HCT116 (cell line): ENCODE measurements around the gene ADCY2. TPM values are rescaled to one million over a fixed set of nuclear protein-coding genes. Genes with fewer than 3 reads are reported as not detected.

Experiments
- ATAC-seq: fragments of 200-7000 bp; cut with Tn5 transposase; 2 replicates; pipeline ENCODE4 v1.9.1; 2020; ENCODE audit warnings: mild to moderate bottlenecking, moderate library complexity
- BruUV-seq: library from RNA; stranded (reverse); fragments of 400-500 nt; replicated peaks from 2 replicates; lab custom pipeline; 2021; lab: Mats Ljungman, UMichigan
- CTCF ChIA-PET: fragments of 300-600 bp; sonication (Branson Sonifier 250); formaldehyde crosslinking; loops from one replicate; lab custom pipeline; 2021; ENCODE audit warnings: antibody characterized with exemption; lab: Charles Lee
- POLR2A ChIA-PET: fragments of 300-600, 350-600 bp; sonication (Branson Sonifier 250); formaldehyde crosslinking; loops from one replicate; lab custom pipeline; 2021; ENCODE audit warnings: antibody characterized with exemption; lab: Charles Lee
- RAD21 ChIA-PET, 2 experiments: fragments of 300-600 bp; sonication (Branson Sonifier 250); formaldehyde crosslinking; loops; one replicate each; lab custom pipeline; 2023; ENCODE audit warnings: low total read pairs in 2 of 2; ENCODE audit not compliant: uncharacterized antibody in 2 of 2, unreplicated experiment in 2 of 2, low non-redundant PET in 1 of 2; lab: Charles Lee
- DNase-seq: peaks from one replicate; pipeline ENCODE4 v3.0.0-alpha.2; 2010; ENCODE audit warnings: low read depth, low spot score
- H2AFZ ChIP-seq: fragments of 200-600 bp; shearing (Covaris generic), sonication (generic); 2 replicates; pipeline ENCODE4 v1.6.1; 2017; ENCODE audit warnings: low read depth, mixed run types, mixed read lengths, antibody characterized with exemption, low read length; ENCODE audit not compliant: poor library complexity, severe bottlenecking
- H3K27ac ChIP-seq: 2 replicates; pipeline ENCODE4 v1.5.1; 2012; ENCODE audit warnings: low read depth, low read length
- H3K27me3 ChIP-seq: fragments of 200-600 bp; sonication (generic); 2 replicates; pipeline ENCODE4 v1.6.1; 2016; ENCODE audit warnings: mixed run types, low read length, mixed read lengths; ENCODE audit not compliant: insufficient read depth
- H3K36me3 ChIP-seq, 2 experiments: fragments of 200-500 bp in 1 of 2; fragments of 200-600 bp in 1 of 2; sonication (Bioruptor generic) in 1 of 2; sonication (generic) in 1 of 2; 2 replicates each; pipeline versions ENCODE4 v1.5.1 to v1.6.1; 2014 to 2016; ENCODE audit warnings: low read length in 2 of 2, inconsistent platforms in 1 of 2, mixed read lengths in 1 of 2, mixed run types in 1 of 2; ENCODE audit not compliant: insufficient read depth in 2 of 2, control insufficient read depth in 1 of 2
- H3K4me1 ChIP-seq, 2 experiments: fragments of 200-600 bp in 1 of 2; sonication (generic) in 1 of 2; 2 replicates each; pipeline versions ENCODE4 v1.5.1 to v1.6.1; 2012 to 2017; ENCODE audit warnings: low read length in 2 of 2, inconsistent platforms in 1 of 2, mild to moderate bottlenecking in 1 of 2, mixed read lengths in 1 of 2, mixed run types in 1 of 2, moderate library complexity in 1 of 2; ENCODE audit not compliant: insufficient read depth in 2 of 2, control insufficient read depth in 1 of 2
- H3K4me2 ChIP-seq: fragments of 200-600 bp; sonication (generic); 2 replicates; pipeline ENCODE4 v1.6.1; 2017; ENCODE audit warnings: mixed run types, low read length, mixed read lengths
- H3K4me3 ChIP-seq, 2 experiments: fragments of 200-600 bp in 1 of 2; sonication (generic) in 1 of 2; replicated peaks in 1 of 2; 2 replicates each; pipeline ENCODE4 v1.5.1; 2011 to 2016; ENCODE audit warnings: low read length in 2 of 2, control low read depth in 1 of 2, low read depth in 1 of 2, mild to moderate bottlenecking in 1 of 2, mixed read lengths in 1 of 2, mixed run types in 1 of 2
- H3K79me2 ChIP-seq: fragments of 200-600 bp; sonication (generic); 2 replicates; pipeline ENCODE4 v1.6.1; 2017; ENCODE audit warnings: mild to moderate bottlenecking, mixed run types, low read length, moderate library complexity, mixed read lengths; ENCODE audit not compliant: insufficient read depth
- H3K9ac ChIP-seq: fragments of 200-600 bp; sonication (generic); 2 replicates; pipeline ENCODE4 v1.6.1; 2016; ENCODE audit warnings: low read length, mixed read lengths
- H3K9me2 ChIP-seq: fragments of 200-600 bp; sonication (generic), shearing (Covaris generic); 2 replicates; pipeline ENCODE4 v1.6.1; 2017; ENCODE audit warnings: mixed run types, mild to moderate bottlenecking, moderate library complexity; ENCODE audit not compliant: insufficient read depth
- H3K9me3 ChIP-seq, 2 experiments: fragments of 200-500 bp in 1 of 2; fragments of 200-600 bp in 1 of 2; sonication (Bioruptor generic) in 1 of 2; sonication (generic) in 1 of 2; 2 replicates each; pipeline ENCODE4 v1.6.1; 2014 to 2017; ENCODE audit warnings: low read length in 2 of 2, mixed read lengths in 2 of 2, inconsistent platforms in 1 of 2, low read depth in 1 of 2, mild to moderate bottlenecking in 1 of 2, mixed run types in 1 of 2, moderate library complexity in 1 of 2; ENCODE audit not compliant: control insufficient read depth in 1 of 2, insufficient read depth in 1 of 2
- H4K20me1 ChIP-seq: fragments of 200-600 bp; sonication (generic), shearing (Covaris generic); 2 replicates; pipeline ENCODE4 v1.6.1; 2017; ENCODE audit warnings: mixed run types, mild to moderate bottlenecking, moderate library complexity; ENCODE audit not compliant: insufficient read depth
- CBX3 ChIP-seq: IDR thresholded peaks from 2 replicates; pipeline ENCODE4 v1.6.1; 2012; ENCODE audit warnings: low read depth
- EGR1 ChIP-seq: IDR thresholded peaks from 2 replicates; pipeline ENCODE4 v1.6.1; 2012; ENCODE audit warnings: low read depth
- ELF1 ChIP-seq: IDR thresholded peaks from 2 replicates; pipeline ENCODE4 v1.6.1; 2012; ENCODE audit warnings: low read depth, borderline replicate concordance
- EZH2 ChIP-seq: fragments of 200-600 bp; sonication (generic); IDR thresholded peaks from 2 replicates; pipeline ENCODE4 v1.6.1; 2017; ENCODE audit warnings: antibody characterized with exemption, mixed run types
- EZH2phosphoT487 ChIP-seq: fragments of 200-600 bp; IDR thresholded peaks from 2 replicates; pipeline ENCODE4 v1.6.1; 2018; ENCODE audit warnings: antibody characterized with exemption, borderline replicate concordance
- FOSL1 ChIP-seq: IDR thresholded peaks from 2 replicates; pipeline ENCODE4 v1.6.1; 2012; ENCODE audit warnings: low read depth
- JUND ChIP-seq: IDR thresholded peaks from 2 replicates; pipeline ENCODE4 v1.6.1; 2012
- POLR2A ChIP-seq: IDR thresholded peaks from 2 replicates; pipeline ENCODE4 v1.7.0; 2011; ENCODE audit warnings: borderline replicate concordance; ENCODE audit not compliant: insufficient read depth, insufficient read length; ENCODE audit errors: extremely low read depth
- POLR2AphosphoS5 ChIP-seq: IDR thresholded peaks from 2 replicates; pipeline ENCODE4 v1.6.1; 2011; ENCODE audit warnings: mild to moderate bottlenecking, low read depth, low read length, moderate library complexity
- RAD21 ChIP-seq: IDR thresholded peaks from 2 replicates; pipeline ENCODE4 v1.6.1; 2012; ENCODE audit warnings: low read depth, mild to moderate bottlenecking
- SIN3A ChIP-seq: IDR thresholded peaks from 2 replicates; pipeline ENCODE4 v1.6.1; 2012; ENCODE audit warnings: low read depth
- SP1 ChIP-seq: IDR thresholded peaks from 2 replicates; pipeline ENCODE4 v1.6.1; 2012; ENCODE audit warnings: low read depth
- SRF ChIP-seq: IDR thresholded peaks from 2 replicates; pipeline ENCODE4 v1.6.1; 2012; ENCODE audit warnings: low read depth
- TCF7L2 ChIP-seq: IDR thresholded peaks from 2 replicates; pipeline ENCODE4 v1.7.0; 2011; ENCODE audit warnings: borderline replicate concordance, inconsistent platforms; ENCODE audit not compliant: insufficient read depth, insufficient read length; ENCODE audit errors: extremely low read depth
- intact Hi-C: fragments of 100-400 bp; cut with micrococcal nuclease; formaldehyde crosslinking; loops from 2 replicates; pipeline ENCODE4 v1.10.0; 2022
- total RNA-seq: library from RNA; stranded (reverse); gene quantifications from one replicate; pipeline ENCODE4 v1.2.1, GENCODE V29; 2021; ENCODE audit not compliant: unreplicated experiment
- TF ChIP-seq, protein P1 (sequence below), 3 experiments: fragments of 200-600 bp in 1 of 3; sonication (generic) in 1 of 3; IDR thresholded peaks in 2 of 3; conservative IDR thresholded peaks in 1 of 3; 2 replicates each; pipeline ENCODE4 v1.5.1; 2012 to 2017; ENCODE audit warnings: low read depth in 2 of 3, low read length in 2 of 3, antibody characterized with exemption in 1 of 3, borderline replicate concordance in 1 of 3, control low read depth in 1 of 3, mild to moderate bottlenecking in 1 of 3, mixed read lengths in 1 of 3, mixed run types in 1 of 3, moderate library complexity in 1 of 3; ENCODE audit not compliant: insufficient read depth in 1 of 3
- TF ChIP-seq, protein P2 (sequence below): IDR thresholded peaks from 2 replicates; pipeline ENCODE4 v1.6.1; 2012
- TF ChIP-seq, protein P3 (sequence below): IDR thresholded peaks from 2 replicates; pipeline ENCODE4 v1.6.1; 2011; ENCODE audit warnings: mild to moderate bottlenecking, low read length, moderate library complexity; ENCODE audit not compliant: insufficient replicate concordance; ENCODE audit errors: extremely low read depth
- TF ChIP-seq, protein P4 (sequence below): IDR thresholded peaks from 2 replicates; pipeline ENCODE4 v1.6.1; 2012

ADCY2 gene
- total RNA-seq, 1 experiment from 2014 or later = 0.15 TPM

DNA sequence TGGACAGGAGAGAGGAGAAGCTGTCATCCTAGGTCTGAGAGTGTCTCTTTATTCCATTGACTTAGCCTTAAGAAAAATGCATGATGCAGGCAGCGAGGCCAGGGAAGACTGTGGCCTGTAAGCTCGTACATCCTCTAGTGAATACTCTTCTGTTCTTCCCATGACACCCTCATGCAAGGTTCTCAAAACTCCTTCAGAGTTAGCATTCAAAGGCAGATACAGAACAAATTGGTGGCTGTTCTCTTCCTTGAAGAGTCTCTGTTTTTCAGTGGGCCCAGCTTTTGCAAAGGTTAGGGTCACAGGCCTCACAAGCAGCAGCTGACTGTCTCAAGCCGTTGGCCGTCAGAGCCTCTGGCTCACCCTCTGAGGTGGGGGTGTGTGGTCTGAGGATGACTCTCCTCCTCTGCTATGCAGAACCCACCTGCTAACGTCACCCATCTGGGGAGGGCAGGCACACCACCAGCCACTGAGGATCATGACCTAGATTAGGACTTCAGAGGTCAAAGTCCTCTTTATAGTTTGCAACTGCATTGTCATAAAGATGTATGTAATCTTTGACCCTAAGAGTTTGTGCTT, 15.1 kb downstream of the ADCY2 start (continued):
- TF ChIP-seq, protein P1, sequence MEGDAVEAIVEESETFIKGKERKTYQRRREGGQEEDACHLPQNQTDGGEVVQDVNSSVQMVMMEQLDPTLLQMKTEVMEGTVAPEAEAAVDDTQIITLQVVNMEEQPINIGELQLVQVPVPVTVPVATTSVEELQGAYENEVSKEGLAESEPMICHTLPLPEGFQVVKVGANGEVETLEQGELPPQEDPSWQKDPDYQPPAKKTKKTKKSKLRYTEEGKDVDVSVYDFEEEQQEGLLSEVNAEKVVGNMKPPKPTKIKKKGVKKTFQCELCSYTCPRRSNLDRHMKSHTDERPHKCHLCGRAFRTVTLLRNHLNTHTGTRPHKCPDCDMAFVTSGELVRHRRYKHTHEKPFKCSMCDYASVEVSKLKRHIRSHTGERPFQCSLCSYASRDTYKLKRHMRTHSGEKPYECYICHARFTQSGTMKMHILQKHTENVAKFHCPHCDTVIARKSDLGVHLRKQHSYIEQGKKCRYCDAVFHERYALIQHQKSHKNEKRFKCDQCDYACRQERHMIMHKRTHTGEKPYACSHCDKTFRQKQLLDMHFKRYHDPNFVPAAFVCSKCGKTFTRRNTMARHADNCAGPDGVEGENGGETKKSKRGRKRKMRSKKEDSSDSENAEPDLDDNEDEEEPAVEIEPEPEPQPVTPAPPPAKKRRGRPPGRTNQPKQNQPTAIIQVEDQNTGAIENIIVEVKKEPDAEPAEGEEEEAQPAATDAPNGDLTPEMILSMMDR (IDR thresholded peaks at IDR 0.05 in 2 of 3, conservative IDR thresholded peaks at IDR 0.05 in 1 of 3; ENCODE audit: borderline replicate concordance in 1 of 3, insufficient read depth in 1 of 3, low read depth in 2 of 3, low read length in 2 of 3) = no peak
- TF ChIP-seq ELF1 (no peak), SIN3A (no peak), EZH2 (no peak), RAD21 (no peak)

DNA sequence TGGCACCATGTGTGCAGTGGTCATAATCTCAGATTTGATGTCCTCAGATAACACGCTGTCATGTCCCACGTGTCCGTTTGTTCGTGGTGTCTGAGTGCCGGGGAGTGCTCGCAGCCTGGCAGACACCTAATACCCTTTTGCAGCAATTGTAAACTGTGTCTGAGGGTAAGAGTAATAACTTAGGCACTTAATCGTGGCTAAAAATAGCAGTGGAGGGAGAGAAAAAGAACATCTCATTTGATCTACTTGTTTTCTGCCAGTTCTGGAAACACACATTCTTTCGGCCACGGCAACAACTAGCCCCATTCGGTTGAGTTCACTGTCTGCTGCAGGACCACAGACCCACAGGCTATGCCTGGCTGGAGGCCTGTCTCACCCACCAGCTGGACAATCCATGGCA, 16.5 kb downstream of the ADCY2 start:
- CTCF ChIA-PET = no interaction called here
- DNase-seq = no peak
- Histone ChIP-seq H3K4me1 (no peaks in the 10 kb centered on the region), H3K27me3 (no peaks in the 10 kb centered on the region), H2AFZ (no peak overlapping the region), H3K4me3 (no peak overlapping the region), H3K27ac (no peak overlapping the region), H3K9ac (no peak overlapping the region), H4K20me1 (no peaks in the 10 kb centered on the region), H3K9me2 (no peaks in the 10 kb centered on the region), H3K79me2 (no peaks in the 10 kb centered on the region), H3K36me3 (no peaks in the 10 kb centered on the region), H3K4me2 (no peak overlapping the region), H3K9me3 (peaks cover 7 to 8% of the 10 kb centered on the region in 2 experiments; a peak in 2 of 4 replicates)
- BruUV-seq = no TSS peak
- TF ChIP-seq, protein P1 (IDR thresholded peaks at IDR 0.05 in 2 of 3, conservative IDR thresholded peaks at IDR 0.05 in 1 of 3; ENCODE audit: borderline replicate concordance in 1 of 3, insufficient read depth in 1 of 3, low read depth in 2 of 3, low read length in 2 of 3) = no peak
- TF ChIP-seq JUND (no peak), RAD21 (no peak), EZH2 (no peak), POLR2A (no peak), POLR2AphosphoS5 (no peak), SIN3A (no peak), EZH2phosphoT487 (no peak), FOSL1 (no peak), CBX3 (no peak), ELF1 (no peak), SRF (no peak), TCF7L2 (no peak), SP1 (no peak), EGR1 (no peak)
- TF ChIP-seq, protein P2, sequence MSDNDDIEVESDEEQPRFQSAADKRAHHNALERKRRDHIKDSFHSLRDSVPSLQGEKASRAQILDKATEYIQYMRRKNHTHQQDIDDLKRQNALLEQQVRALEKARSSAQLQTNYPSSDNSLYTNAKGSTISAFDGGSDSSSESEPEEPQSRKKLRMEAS = no peak
- TF ChIP-seq, protein P3, sequence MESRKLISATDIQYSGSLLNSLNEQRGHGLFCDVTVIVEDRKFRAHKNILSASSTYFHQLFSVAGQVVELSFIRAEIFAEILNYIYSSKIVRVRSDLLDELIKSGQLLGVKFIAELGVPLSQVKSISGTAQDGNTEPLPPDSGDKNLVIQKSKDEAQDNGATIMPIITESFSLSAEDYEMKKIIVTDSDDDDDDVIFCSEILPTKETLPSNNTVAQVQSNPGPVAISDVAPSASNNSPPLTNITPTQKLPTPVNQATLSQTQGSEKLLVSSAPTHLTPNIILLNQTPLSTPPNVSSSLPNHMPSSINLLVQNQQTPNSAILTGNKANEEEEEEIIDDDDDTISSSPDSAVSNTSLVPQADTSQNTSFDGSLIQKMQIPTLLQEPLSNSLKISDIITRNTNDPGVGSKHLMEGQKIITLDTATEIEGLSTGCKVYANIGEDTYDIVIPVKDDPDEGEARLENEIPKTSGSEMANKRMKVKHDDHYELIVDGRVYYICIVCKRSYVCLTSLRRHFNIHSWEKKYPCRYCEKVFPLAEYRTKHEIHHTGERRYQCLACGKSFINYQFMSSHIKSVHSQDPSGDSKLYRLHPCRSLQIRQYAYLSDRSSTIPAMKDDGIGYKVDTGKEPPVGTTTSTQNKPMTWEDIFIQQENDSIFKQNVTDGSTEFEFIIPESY = no peak
- TF ChIP-seq, protein P4, sequence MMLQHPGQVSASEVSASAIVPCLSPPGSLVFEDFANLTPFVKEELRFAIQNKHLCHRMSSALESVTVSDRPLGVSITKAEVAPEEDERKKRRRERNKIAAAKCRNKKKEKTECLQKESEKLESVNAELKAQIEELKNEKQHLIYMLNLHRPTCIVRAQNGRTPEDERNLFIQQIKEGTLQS = no peak
- POLR2A ChIA-PET = no interaction called here
- intact Hi-C loops = no loop called here
- RAD21 ChIA-PET = no interaction called here
- ATAC-seq = no peak
